HG03066 (cell line): ENCODE results near the gene C11orf65.
"Not testable (repeated sequence)": the region's sequence is repeated elsewhere in the genome, so short reads cannot be mapped to it uniquely, and the experiment has no call there.

Source experiments
- ATAC-seq: cut with Tn5 transposase; IDR thresholded peaks from one replicate; pipeline ENCODE4 v1.9.1; 2021; ENCODE audit warnings: low read depth; ENCODE audit not compliant: unreplicated experiment

The C11orf65 gene

DNA sequence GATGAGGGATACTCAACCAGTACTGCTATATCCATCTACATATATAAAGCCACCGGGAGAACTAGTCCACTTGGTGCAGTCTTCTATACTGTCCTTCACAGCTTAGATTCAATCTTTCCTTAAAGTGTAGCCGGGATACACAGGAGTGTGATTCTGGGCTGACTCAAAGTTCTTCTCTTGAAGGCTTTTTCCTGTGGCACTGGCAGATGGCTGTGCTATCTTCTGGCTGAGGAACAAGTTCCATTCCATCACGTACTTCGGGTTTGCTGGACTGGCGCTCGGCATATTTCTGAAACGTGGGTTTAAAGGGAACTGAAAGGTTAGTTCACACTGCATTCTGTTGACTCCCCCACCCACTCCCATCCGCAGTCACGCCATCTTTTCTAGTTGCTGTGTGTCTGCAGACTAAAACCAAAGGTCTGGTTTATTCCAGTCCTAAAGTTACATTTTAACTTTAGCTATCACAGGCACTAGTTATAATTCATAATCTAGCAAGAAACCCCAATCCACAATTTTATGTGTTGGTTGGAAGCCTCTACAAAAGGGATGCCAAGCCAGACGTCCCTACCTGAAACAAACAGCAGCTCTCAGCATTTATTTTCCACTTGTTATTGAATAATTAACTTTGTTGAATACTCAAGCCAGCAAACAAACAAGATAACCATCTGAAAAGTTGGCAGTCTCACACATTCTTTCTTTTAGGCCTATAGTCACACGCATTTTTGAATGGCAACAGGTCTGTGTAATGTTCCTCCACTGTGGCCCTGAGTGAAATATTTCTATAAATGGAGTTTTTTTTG lies 7.5 kb upstream of the C11orf65 start:
- ATAC-seq, result no peak

GRCh38 chr11:108472681-108473080 lies 5.4 kb upstream of the C11orf65 start:
- no peak for ATAC-seq

GRCh38 chr11:108468478-108468864 lies 1.1 kb upstream of the C11orf65 start:
- ATAC-seq, result no peak

DNA sequence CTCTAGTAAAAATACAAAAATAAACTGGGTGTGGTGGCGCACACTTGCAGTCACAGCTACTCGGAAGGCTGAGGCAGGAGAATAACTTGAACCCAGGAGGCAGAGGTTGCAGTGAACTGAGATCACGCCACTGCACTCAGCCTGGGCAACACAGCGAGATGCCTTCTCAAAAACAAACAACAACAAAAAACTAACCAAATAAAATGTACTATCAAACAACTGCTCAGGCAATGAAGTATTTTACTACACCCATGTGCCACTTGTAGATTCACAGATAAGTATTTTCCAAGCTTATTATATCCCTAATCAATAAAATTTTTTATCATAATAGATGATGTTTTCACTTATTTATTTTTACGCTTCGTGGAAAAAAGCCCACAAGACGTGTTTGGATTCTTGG lies 924 bp downstream of the C11orf65 start:
- ATAC-seq, result no peak

- no peak for ATAC-seq
These were observed 14.0 kb downstream of the C11orf65 start for GRCh38 chr11:108453207-108453835.

DNA sequence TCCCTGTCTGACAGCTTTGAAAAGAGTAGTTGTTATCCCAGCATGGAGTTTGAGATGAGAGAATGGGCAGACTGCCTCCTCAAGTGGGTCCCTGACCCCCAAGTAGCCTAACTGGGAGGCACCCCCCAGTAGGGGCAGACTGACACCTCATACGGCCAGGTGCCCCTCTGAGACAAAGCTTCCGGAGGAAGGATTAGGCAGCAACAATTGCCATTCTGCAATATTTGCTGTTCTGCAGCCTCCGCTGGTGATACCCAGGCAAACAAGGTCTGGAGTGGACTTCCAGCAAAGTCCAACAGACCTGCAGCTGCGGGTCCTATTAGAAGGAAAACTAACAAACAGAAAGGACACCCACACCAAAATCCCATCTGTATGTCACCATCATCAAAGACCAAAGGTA lies 25.9 kb downstream of the C11orf65 start:
- ATAC-seq, result not testable (repeated sequence)

- no peak for ATAC-seq
These were observed 30.7 kb downstream of the C11orf65 start for GRCh38 chr11:108436594-108436993.

DNA sequence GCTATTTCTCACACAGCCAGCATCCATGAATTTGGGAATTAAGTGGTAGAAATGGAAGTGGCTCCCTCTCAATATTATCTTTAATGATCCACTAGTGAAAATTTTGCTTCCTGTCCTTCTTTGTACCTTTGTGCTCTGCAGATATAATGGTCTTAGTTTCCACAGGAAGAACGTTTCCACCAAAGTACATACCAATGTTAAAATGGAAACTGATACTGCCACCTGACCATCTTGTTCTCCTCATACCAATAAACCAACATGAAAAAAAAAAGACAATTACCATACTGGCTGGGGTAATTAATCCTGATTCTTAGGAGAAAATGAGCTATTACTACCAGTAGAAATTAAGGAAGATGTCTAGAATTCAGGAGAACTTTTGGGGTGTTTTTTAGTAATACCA lies 32.3 kb downstream of the C11orf65 start:
- no peak for ATAC-seq

DNA sequence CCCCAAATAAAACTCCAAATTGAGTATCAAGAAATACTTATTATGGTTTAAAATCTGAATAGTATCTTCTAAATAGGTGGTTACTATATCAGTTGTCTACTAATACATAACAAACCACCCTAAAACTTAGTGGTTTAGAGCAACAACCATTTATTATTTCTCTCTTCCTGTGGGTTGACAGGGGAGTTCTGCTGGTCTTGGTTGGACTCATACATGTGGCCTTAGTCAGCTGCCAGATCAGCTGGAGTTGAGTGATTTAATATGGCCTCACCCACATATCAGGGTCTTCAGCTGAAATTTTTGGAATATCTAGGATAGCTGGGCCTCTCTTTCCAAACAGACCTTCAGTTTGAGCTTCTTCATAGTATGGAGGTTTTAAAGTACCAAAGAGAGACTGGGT lies 34.5 kb downstream of the C11orf65 start:
- no peak for ATAC-seq

- no peak for ATAC-seq
These were observed 35.3 kb downstream of the C11orf65 start for GRCh38 chr11:108431997-108432396.

GRCh38 chr11:108431370-108431769 lies 36.0 kb downstream of the C11orf65 start:
- ATAC-seq, result no peak

GRCh38 chr11:108417551-108417950 lies 49.8 kb downstream of the C11orf65 start:
- ATAC-seq, result not testable (repeated sequence)

- ATAC-seq, result no peak
These were observed 52.4 kb downstream of the C11orf65 start for GRCh38 chr11:108414958-108415357.

DNA sequence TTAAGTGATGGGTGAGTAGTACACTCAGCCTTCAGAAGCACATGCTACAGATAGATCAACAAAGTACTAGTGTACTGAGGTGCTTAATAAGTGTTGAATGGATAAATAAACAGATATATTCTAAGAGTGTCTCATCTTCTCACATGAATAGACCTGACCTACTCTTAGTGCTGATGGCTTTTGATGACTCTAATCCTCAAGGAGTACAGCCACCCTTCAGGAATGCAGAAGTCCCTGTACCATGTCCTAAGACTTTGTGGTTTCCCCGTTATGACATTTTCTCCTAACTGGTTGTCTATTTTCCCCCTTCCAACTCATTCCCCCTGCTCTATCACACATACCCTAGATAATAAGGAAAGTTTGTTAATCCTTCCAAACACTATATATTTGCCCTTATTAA lies 61.6 kb downstream of the C11orf65 start:
- no peak for ATAC-seq

DNA sequence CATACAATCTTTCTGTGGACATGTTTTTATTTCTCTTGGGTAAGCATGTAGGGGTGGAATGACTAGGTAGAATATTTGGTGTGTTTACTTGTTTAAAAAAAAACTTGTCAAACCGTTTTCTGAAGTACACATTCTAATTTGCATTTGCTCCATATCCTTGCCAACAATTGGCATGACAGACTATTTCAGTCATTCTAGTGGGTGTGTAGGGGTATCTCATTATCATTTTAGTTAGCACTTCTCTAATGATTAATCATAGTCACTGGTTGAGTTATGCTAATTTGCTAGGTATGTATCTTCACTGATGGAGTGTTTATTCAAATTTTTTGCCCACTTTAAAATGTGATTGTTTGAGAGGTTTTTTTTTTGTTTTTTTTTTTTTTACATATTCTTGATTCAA lies 64.3 kb downstream of the C11orf65 start:
- no peak for ATAC-seq

DNA sequence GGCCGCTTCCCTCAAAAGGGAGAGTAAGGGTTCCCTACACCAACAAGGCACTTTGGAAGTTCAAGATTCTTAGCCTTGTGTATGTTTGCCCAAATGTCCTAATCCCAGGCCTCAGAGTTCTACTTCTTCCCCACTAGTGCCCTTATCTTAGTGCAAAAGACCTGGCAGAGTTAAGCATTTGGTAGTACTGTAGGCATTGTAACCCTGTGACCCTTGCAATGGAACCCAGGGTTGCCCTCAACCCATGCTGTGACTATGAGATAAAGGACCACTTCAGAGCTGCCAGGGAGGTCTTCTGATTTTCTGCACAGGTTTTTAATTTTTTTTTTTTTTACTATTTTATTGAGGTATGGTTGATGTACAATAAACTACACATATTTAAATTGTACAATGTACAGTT lies 65.1 kb downstream of the C11orf65 start:
- no peak for ATAC-seq

DNA sequence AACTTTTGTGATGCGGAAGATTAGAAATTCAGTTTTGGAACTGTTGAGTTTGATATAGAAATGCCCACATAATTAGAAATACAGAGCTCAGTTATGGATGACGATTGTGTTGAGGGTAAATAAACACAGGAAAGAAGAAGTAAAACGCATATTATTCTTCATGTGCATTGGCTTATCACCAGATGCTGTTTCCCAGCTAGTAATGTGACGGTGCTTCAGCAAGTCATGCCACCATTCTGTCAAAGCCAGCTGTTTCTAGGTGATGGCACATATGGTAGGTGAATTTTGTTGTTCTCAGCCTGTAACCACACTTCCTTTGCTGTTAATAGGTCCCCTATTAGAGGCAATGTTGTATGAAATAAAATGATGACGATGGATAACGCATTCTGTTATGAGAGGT lies 68.9 kb downstream of the C11orf65 start:
- no peak for ATAC-seq

DNA sequence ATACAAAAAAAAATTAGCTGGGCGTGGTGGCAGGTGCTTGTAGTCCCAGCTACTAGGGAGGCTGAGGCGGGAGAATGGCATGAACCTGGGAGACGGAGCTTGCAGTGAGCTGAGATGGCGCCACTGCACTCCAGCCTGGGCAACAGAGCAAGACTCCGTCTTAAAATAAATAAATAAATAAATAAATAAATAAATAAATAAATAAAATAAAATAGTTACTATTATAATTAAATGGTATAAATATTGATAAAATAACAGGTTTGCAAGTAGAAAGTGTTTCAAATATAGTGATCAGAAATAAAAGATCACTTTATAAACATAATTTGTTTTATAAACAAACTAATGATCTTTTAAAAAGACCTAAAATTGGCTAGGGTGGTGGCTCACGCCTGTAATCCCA lies 70.7 kb downstream of the C11orf65 start:
- not testable (repeated sequence) for ATAC-seq

- no peak for ATAC-seq
These were observed 72.5 kb downstream of the C11orf65 start for GRCh38 chr11:108394744-108395284.

DNA sequence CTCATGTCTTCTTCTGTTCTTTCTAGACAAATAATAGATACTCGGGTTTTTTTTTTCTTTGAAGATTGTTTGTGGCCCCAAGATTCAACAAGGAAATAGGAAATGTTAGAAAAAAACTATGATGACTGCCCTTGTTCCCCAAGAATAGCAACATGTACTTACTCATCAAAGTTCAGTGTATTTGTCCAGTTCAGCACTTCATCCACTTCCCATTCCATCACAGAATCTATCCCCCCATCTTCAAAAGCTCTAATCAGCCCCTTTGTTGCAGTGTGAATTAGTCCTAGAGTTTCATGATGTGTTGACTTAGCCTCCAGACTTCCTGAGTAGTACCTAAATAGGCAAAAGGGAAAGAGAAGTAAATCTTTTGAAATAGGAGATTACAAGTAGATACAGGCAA lies 74.3 kb downstream of the C11orf65 start:
- no peak for ATAC-seq

DNA sequence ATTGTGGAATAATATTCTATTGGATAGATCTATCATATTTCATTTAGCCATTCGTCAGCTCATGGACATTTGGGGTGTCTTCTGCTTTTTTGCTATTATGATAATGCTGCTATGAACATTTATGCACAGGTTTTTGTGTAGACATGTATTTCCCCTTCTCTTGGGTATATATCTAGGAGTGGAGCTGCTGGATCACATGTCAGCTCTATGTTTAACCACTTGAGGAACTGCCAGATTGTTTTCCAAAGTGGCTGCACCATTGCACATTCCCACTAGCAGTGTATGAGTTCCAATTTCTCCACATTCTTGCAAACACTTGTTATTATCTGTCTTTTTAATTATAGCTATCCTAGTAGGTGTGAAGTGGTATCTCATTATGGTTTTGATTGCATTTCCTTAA lies 75.0 kb downstream of the C11orf65 start:
- no peak for ATAC-seq

GRCh38 chr11:108388576-108388975 lies 78.8 kb downstream of the C11orf65 start:
- no peak for ATAC-seq
